GM23248 (cell line): ENCODE measurements around the gene MTCL1.

Experiments used
- EZH2 ChIP-seq: fragments of 200-600 bp; sonication (generic); IDR thresholded peaks from 2 replicates; pipeline ENCODE4 v1.6.1; 2018; ENCODE audit warnings: antibody characterized with exemption, mild to moderate bottlenecking; ENCODE audit not compliant: insufficient read depth, poor library complexity, severe bottlenecking
- EZH2phosphoT487 ChIP-seq: fragments of 200-600 bp; sonication (generic); IDR thresholded peaks from 2 replicates; pipeline ENCODE4 v1.6.1; 2018; ENCODE audit warnings: antibody characterized with exemption, moderate library complexity, mild to moderate bottlenecking, low read depth; ENCODE audit not compliant: insufficient read depth

GRCh38 chr18:8851659-8852058 lies 146.3 kb downstream of the MTCL1 start:
- TF ChIP-seq EZH2 (no peak), EZH2phosphoT487 (no peak)
